Activated CD4-positive, CD25-positive, alpha-beta regulatory T cell (primary cell): ENCODE data around the gene ATP6V1E1.

Experiments used
- DNase-seq, 4 experiments: peaks; one replicate each; lab custom pipeline; 2025; lab: John Stamatoyannopoulos, UW

ATP6V1E1 gene

GRCh38 chr22:17633998-17634323 is 5.4 kb upstream of the ATP6V1E1 start:
- DNase-seq = no peak

DNA sequence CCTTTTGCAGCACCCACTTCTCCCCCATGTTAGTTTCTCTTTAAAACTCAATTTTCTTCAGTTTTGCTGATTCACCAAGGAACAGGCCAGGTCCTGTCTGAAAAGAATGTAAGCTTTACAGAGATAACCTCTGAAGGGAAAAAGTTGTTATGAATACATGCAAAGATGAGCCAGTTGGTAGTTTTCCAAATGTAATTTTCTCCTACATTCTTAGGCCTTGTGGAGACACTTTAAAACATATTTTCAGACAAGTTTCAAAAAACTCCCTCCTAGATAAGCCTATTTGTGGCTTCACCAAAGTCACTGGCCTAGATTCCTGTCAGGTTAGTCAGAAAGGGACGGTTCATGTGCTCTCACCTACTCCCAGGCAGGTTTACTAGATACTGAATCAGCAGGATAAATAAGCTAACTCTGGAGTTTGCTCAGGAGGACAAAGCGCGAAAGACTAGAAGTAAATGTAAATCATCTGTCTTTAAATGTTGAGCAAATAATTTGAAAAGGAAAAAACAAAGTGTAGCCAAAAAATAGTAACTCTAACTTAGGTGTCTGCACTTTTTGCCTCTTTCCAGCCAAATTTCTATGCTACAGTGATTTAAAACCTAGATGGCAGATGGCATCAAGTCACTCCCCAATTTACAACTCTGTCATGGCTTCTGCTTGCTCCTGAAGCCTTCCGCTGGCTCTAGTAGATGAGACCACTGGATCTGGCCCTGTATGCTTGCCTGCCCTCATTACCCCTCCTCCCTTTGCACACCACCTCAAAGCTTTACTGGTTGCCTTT is 4.9 kb upstream of the ATP6V1E1 start:
- DNase-seq = no peak

GRCh38 chr22:17631076-17631565 is 2.6 kb upstream of the ATP6V1E1 start:
- DNase-seq = no peak

GRCh38 chr22:17629641-17630040 is 1.1 kb upstream of the ATP6V1E1 start:
- no peak for DNase-seq

GRCh38 chr22:17629173-17629489 is 582 bp upstream of the ATP6V1E1 start:
- DNase-seq = no peak

DNA sequence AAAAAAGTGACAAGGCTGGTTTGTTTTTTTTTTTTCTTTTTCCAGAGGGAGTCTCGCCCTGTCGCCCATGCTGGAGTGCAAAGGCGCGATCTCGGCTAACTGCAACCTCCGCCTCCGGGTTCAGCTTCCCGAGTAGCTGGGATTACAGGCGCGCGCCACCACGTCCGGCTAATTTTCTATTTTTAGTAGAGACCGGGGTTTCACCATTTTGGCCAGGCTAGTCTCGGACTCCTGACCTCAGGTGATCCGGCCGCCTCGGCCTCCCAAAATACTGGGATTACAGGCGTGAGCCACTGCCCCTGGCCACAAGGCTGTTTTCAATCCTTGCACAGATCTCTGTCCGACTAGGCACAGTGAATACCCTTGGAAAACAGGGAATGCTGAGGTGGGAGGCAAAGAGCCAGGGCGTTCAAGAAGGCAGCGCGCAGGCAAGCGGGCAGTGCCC is 566 bp downstream of the ATP6V1E1 start:
- no peak for DNase-seq

GRCh38 chr22:17613280-17613679 is 15.3 kb downstream of the ATP6V1E1 start:
- no peak for DNase-seq

- DNase-seq = no peak
Observed at GRCh38 chr22:17612057-17612456, 16.5 kb downstream of the ATP6V1E1 start.

GRCh38 chr22:17607891-17608521 is 20.5 kb downstream of the ATP6V1E1 start:
- DNase-seq = no peak

- no peak for DNase-seq
Observed at GRCh38 chr22:17606496-17606895, 22.1 kb downstream of the ATP6V1E1 start.

DNA sequence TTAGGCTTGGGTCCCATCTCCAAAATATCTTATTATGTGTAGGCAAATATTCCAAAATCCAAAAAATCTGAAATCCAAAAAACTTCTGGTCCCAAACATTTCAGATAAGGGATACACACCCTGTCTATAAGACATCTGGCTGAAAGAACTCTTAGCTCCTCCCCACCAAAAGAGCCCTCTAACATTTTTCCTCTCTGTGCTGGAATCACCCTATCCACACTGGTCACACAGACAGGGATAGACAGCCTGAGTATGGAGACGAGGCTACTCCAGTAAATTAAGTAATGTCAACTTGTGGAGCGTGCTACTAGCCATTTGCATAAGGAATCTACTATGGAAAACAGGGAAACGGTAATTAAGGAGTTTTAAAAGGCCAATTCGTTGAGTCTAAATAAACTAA is 24.9 kb downstream of the ATP6V1E1 start:
- DNase-seq = no peak

- no peak for DNase-seq
Observed at GRCh38 chr22:17601031-17601430, 27.5 kb downstream of the ATP6V1E1 start.

GRCh38 chr22:17598318-17598717 is 30.2 kb downstream of the ATP6V1E1 start:
- no peak for DNase-seq

- no peak for DNase-seq
Observed at GRCh38 chr22:17597217-17597616, 31.3 kb downstream of the ATP6V1E1 start.

DNA sequence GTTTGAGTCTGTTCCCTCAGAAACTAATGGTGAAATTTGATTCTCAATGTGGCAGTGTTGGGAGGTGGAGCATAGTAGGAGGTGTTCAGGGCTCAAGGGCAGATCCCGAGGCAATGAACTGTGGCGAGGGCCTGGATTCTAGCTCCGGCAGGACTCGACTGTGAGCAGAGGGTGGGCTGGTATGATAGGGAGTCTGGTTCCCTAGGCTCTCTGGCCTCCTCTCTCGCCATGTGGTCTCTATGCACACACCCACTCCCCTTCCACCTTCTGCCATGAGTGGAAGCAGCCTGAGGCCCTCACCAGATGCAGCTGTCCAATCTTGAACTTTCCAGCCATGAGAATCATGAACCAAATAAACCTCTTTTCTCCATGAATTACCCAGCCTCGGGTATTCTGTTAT is 32.3 kb downstream of the ATP6V1E1 start:
- DNase-seq = no peak

DNA sequence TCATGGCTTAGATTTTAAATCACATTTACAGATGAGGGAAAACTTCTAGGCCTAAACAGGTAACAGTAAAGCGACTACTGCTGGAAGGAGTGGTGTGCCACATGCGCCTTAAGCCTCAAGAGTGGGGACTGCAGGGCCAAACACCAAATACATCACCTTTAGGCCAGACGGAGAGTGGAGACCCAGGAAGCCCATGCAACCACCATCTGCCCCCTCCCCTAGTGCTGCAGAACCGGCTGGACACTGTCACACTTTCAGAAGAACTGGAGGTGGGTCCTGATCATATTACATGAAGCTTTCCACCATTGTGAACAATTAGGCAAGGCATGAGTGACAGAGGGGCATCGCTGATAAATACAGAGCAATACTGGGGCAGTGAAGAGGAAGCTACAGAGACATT is 36.3 kb downstream of the ATP6V1E1 start:
- no peak for DNase-seq

- DNase-seq = no peak
Observed at GRCh38 chr22:17590586-17590985, 38.0 kb downstream of the ATP6V1E1 start.

GRCh38 chr22:17589810-17590375 is 38.7 kb downstream of the ATP6V1E1 start:
- no peak for DNase-seq

- no peak for DNase-seq
Observed at GRCh38 chr22:17588606-17589005, 39.9 kb downstream of the ATP6V1E1 start.

DNA sequence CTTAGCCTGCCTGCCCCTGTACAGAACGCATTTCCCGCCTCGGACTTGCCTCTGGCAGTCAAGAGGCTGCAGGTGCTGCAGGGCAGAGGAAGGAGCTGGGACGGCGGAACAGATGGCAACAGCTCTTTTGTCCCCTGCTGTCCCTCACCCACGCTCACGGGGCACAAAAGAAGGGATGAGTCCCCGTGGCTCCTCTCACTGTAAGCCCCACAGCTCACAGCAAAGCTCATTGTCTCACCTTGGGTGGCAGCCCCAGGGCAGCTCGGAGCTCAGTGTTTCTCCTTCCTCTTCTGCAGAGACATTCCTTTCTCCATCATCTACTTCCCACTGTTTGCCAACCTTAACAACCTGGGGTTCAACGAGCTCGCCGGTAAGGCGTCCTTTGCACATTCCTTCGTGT is 40.9 kb downstream of the ATP6V1E1 start:
- DNase-seq = no peak

DNA sequence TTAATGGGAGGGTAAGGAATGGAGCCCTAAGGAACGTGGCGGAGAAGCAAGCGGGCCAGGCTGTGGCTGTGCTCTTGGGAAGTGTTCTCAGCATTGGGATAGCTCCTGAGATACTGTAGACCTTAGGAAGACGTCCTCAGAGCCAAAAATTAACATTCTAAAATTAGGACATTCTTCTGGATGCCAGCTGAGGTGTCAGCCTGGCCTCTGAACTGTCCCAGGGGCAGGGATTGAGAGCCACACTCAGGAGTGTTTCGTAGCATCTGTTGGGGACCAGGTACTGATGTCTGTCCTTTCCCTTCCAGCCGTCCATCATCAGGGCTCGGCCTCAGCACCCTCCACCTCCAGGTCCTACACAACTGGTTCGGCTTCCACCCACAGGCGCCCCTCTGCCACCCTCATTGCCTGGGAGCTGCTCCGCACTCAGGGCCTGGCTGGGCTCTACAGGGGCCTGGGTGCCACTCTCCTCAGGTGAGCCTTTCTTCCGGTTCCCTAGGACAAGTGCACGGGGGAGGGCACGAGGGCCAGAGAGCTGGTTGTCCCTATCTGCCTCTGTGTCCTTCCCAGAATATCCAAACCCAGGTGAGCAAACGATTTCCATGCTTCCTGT is 41.6 kb downstream of the ATP6V1E1 start:
- no peak for DNase-seq

DNA sequence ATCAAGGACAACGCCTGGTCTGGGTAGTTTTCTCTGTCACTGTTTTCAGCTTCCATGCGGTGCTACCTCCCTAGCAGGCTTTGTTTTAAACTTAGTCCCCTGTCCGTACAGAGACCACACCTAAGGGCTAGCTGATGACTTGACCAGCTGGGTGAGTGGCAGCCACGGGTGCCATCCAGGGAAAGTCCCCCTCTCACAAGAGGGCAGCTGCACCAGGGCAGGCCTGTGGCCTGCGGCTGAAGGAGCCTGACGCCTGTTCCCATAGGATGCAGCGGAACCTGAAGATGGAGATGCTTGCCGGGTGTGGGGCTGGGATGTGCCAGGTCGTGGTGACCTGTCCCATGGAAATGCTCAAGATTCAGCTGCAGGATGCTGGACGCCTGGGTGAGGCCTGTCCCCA is 45.4 kb downstream of the ATP6V1E1 start:
- DNase-seq = no peak

GRCh38 chr22:17581631-17582030 is 46.9 kb downstream of the ATP6V1E1 start:
- DNase-seq = no peak
